GM12892 (cell line): ENCODE results near the gene EFL1.

Experiments
- POLR2A ChIP-seq: IDR thresholded peaks from 2 replicates; pipeline ENCODE4 v1.6.1; 2011; ENCODE audit warnings: low read depth, low read length, control low read depth
- POLR2AphosphoS5 ChIP-seq: IDR thresholded peaks from 2 replicates; pipeline ENCODE4 v1.6.1; 2011; ENCODE audit warnings: low read depth, low read length, control low read depth
- TAF1 ChIP-seq: IDR thresholded peaks from 2 replicates; pipeline ENCODE4 v1.6.1; 2011; ENCODE audit warnings: low read depth, mild to moderate bottlenecking, control low read depth, low read length, borderline replicate concordance

- TF ChIP-seq POLR2AphosphoS5: no peak
- no peak for TF ChIP-seq POLR2A
- no peak for TF ChIP-seq TAF1
Measured at GRCh38 chr15:82183121-82184031, 79.2 kb downstream of the EFL1 start.
